Activated naive CD4-positive, alpha-beta T cell treated with anti-CD3 and anti-CD28 coated beads for 36 hours (primary cell): Measurements from ENCODE around the gene MLF2. TPM values are rescaled to one million over a fixed set of nuclear protein-coding genes. Genes with fewer than 3 reads are reported as not detected.

ENCODE experiments used
- CTCF ChIA-PET: fragments of 350-600 bp; sonication (Branson Sonifier 250); formaldehyde crosslinking; loops from one replicate; lab custom pipeline; 2021; ENCODE audit warnings: antibody characterized with exemption; lab: Charles Lee
- DNase-seq: peaks from one replicate; pipeline ENCODE4 v3.0.0-alpha.2; 2020
- H3K27ac Mint-ChIP-seq: one replicate; pipeline ENCODE4 v1.8.0; 2021; ENCODE audit warnings: mild to moderate bottlenecking, mixed read lengths
- H3K27me3 Mint-ChIP-seq: one replicate; pipeline ENCODE4 v1.8.0; 2021; ENCODE audit warnings: low read depth, mixed read lengths
- H3K36me3 Mint-ChIP-seq: one replicate; pipeline ENCODE4 v1.8.0; 2021; ENCODE audit warnings: low read depth, mixed read lengths
- H3K4me1 Mint-ChIP-seq: one replicate; pipeline ENCODE4 v1.8.0; 2021; ENCODE audit warnings: low read depth, mixed read lengths
- H3K4me3 Mint-ChIP-seq: one replicate; pipeline ENCODE4 v1.8.0; 2021; ENCODE audit warnings: mild to moderate bottlenecking, moderate library complexity, mixed read lengths
- H3K9me3 Mint-ChIP-seq: one replicate; pipeline ENCODE4 v1.8.0; 2021; ENCODE audit warnings: mixed read lengths
- intact Hi-C: fragments of 100-400 bp; cut with micrococcal nuclease; formaldehyde crosslinking; loops from one replicate; pipeline ENCODE4 v1.15.1; 2023
- total RNA-seq, 2 experiments: library from RNA; stranded (reverse); gene quantifications; one replicate each; pipeline ENCODE4 v1.2.3, GENCODE V29; 2021

Gene MLF2
- total RNA-seq, 2 experiments from 2014 or later, result 140 to 143 TPM

DNA sequence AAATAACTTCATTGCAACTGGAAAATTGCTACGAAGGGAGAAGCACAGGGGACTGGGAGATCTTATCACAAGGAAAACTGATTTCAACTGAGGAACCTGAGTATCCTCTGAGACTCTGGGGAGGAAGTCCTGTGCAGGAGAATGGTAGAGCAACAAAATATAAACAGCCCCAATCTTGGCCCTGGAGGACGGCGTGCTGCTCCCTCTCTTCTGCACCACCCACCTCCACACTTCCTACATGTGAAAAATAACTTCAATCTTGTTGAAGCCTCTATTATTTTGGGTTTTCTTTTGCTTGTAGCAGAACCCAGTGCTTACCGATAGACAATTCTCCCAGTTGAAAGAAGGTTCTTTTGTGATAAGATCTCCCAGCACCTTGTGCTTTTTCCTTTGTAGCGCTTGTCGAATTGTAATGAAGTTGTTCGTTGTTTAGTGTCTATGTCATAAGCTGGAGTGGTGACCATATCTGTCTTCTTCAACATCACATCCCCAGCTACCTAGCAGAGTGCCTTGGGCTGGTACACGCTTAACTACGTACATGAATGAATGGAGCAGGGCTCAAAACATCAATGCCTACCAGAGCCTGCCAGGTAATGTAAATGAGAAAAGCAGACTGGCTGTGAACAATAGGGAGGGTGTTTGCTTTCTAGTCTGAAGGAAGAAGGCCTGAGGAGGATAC lies 33.6 kb upstream of the MLF2 start:
- Mint-ChIP-seq H3K4me3 (peak overlapping the region; percentile 48), H3K4me1 (peaks cover 68% of the 10 kb centered on the region), H3K27me3 (no peaks in the 10 kb centered on the region), H3K9me3 (no peaks in the 10 kb centered on the region), H3K27ac (peak overlapping the region; percentile 79), H3K36me3 (peaks cover 6% of the 10 kb centered on the region)
- CTCF ChIA-PET, result interaction anchor here (0.6 to 3.5 kb wide), 8 partner anchors 9 to 145 kb away, joined by 3 to 23 read pairs (median 4); no protein-coding TSS in a partner anchor
- peak; percentile 49 for DNase-seq
- intact Hi-C loops, result loop anchor here (5.0 kb wide), 1 partner anchor 166 kb away; the partner anchor contains the start of gene PTPN6

DNA sequence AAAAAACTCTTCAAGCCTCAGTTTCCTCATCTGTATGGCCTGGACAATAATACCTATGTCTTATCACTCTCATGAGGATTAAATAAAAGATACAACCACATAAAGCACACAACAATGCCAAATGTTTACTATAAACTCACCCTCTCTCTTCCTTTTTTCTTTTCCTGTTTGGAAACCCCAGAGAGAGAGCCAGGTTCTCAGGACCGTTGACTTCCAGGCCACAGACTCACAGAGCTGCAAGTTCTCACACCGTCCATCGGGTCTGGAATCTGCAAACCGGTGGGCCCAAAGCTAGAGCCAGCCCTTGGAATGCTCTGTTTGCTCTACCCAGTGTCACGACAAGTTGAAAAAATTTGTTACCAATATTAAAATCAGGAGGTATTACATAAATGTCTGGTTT lies 31.8 kb upstream of the MLF2 start:
- H3K4me3 Mint-ChIP-seq, result no peak overlapping the region
- DNase-seq, result no peak
- H3K36me3 Mint-ChIP-seq, result peaks cover 2% of the 10 kb centered on the region
- CTCF ChIA-PET, result interaction anchor here (1.3 to 9.7 kb wide), 3 partner anchors 11 to 41 kb away, joined by 3 to 118 read pairs (median 13); partner anchors contain the start of gene MLF2
- H3K27me3 Mint-ChIP-seq, result no peaks in the 10 kb centered on the region
- H3K4me1 Mint-ChIP-seq, result peaks cover 81% of the 10 kb centered on the region
- no peaks in the 10 kb centered on the region for H3K9me3 Mint-ChIP-seq
- H3K27ac Mint-ChIP-seq, result no peak overlapping the region
- intact Hi-C loops, result loop anchor here (5.0 kb wide), 1 partner anchor 168 kb away; the partner anchor contains the start of gene PTPN6

DNA sequence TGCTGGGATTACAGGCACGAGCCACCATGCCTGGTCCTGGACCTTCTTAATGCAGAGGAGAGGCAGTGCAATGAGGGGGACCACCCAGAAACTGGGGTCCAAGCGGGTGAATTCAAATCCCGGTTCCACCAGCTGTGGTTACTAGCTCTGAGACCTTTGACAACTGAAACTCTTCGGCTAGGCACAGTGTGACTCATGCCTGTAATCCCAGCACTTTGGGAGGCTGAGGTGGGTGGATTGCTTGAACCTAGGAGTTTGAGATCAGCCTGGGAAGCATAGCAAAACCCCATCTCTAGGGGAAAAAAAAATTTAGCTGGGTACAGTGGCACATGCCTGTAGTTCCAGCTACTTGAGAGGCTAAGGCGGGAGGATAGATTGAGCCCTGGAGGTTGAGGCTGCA lies 31.4 kb upstream of the MLF2 start:
- Mint-ChIP-seq H3K4me3 (no peak overlapping the region), H3K4me1 (peaks cover 86% of the 10 kb centered on the region), H3K27me3 (no peaks in the 10 kb centered on the region), H3K27ac (no peak overlapping the region), H3K9me3 (no peaks in the 10 kb centered on the region), H3K36me3 (no peaks in the 10 kb centered on the region)
- intact Hi-C loops, result no loop called here
- CTCF ChIA-PET, result interaction anchor here (1.0 to 9.7 kb wide), 4 partner anchors 12 to 41 kb away, joined by 3 to 118 read pairs (median 8); partner anchors contain the start of gene MLF2
- no peak for DNase-seq

DNA sequence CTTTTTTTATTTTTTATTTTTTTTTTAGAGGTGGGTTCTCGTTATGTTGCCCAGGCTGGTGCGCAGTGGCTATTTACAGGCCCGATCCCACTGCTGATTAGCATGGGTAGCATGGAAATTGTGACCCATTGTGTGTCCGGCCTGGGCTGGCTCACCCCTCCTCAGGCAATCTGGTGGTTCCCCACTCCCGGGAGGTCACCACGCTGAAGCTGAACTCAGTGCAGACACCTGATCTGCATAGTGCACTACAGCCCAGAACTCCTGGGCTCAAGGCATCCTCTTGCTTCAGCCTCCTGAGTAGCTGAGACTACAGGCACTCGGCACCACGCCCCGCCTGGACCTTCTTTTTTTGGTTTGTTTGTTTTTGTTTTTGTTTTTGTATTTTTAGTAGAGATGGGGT lies 30.9 kb upstream of the MLF2 start:
- H3K4me3 Mint-ChIP-seq, result no peak overlapping the region
- DNase-seq, result no peak
- H3K36me3 Mint-ChIP-seq, result no peaks in the 10 kb centered on the region
- intact Hi-C loops, result no loop called here
- H3K4me1 Mint-ChIP-seq, result peaks cover 86% of the 10 kb centered on the region
- CTCF ChIA-PET, result interaction anchor here (0.9 to 9.7 kb wide), 7 partner anchors 12 to 171 kb away, joined by 3 to 118 read pairs (median 3); partner anchors contain the start of genes MLF2 and SPSB2
- no peaks in the 10 kb centered on the region for H3K27me3 Mint-ChIP-seq
- no peak overlapping the region for H3K27ac Mint-ChIP-seq
- no peaks in the 10 kb centered on the region for H3K9me3 Mint-ChIP-seq

DNA sequence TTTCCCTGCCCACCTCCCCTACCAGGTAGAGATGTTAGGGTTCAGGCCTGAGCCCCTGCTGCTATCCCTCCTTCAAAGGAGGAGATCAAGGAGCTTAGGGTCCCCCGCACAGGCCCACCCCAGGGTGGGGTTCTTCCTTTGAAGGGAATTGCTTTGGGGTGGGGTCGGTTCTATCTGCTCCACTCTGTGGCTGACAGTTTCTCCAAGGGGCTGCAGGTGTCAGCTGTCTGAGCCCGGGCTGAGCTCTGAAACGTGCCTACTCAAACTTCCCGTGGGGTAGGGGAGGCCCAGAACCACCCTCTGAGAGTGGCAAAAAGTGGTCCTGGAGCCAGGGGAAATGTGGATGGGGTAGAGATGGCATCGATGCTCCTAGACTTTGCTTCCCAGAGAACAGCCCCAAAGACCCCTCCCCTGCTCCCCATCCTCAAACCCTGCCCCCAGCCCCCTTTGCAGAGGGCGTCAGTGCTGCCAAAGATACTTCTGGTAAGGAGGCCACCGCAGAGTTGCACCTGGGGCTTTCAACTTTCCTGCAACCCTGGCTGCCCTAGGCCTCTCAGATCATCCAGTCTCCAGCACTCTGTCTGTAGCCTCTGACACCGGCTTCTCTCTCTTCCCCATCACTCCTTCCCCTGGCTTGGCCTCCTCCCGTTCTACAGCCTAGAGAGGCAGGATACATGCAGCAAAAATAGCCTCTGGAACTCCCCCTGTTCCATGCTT lies 30.1 kb upstream of the MLF2 start:
- H3K4me3 Mint-ChIP-seq, result no peak overlapping the region
- peak overlapping the region; percentile 54 for H3K27ac Mint-ChIP-seq
- peaks cover 86% of the 10 kb centered on the region for H3K4me1 Mint-ChIP-seq
- H3K9me3 Mint-ChIP-seq, result no peaks in the 10 kb centered on the region
- intact Hi-C loops, result no loop called here
- peaks cover 2% of the 10 kb centered on the region for H3K36me3 Mint-ChIP-seq
- DNase-seq, result peak; percentile 52
- CTCF ChIA-PET, result interaction anchor here (0.5 to 9.7 kb wide), 11 partner anchors 9 to 170 kb away, joined by 3 to 118 read pairs (median 6); partner anchors contain the start of genes MLF2 and SPSB2
- no peaks in the 10 kb centered on the region for H3K27me3 Mint-ChIP-seq

DNA sequence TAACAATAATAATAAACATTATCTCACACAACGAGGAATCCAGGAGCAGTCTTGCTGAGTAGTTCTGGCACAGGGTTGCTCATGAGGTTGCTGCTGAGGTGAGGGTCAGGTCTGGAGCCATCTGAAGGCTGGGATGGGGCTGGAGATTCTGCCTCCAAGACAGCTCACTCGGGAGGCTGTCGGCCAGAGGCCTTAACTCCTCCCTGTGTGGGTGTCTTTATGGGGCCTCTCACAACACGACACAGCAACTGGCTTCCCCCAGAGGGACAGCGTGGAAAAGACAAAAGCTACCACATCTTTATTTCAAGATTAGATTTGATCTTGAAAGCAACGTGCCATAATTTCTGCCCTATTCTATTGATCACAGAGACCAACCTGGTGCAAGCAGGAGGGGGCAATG lies 29.2 kb upstream of the MLF2 start:
- intact Hi-C loops, result no loop called here
- CTCF ChIA-PET, result interaction anchor here (1.0 to 9.7 kb wide), 5 partner anchors 10 to 51 kb away, joined by 3 to 118 read pairs (median 8); partner anchors contain the start of gene MLF2
- Mint-ChIP-seq H3K4me3 (no peak overlapping the region), H3K27ac (peak overlapping the region; percentile 38), H3K4me1 (peaks cover 90% of the 10 kb centered on the region), H3K36me3 (peaks cover 7% of the 10 kb centered on the region), H3K27me3 (no peaks in the 10 kb centered on the region), H3K9me3 (no peaks in the 10 kb centered on the region)
- DNase-seq, result no peak

DNA sequence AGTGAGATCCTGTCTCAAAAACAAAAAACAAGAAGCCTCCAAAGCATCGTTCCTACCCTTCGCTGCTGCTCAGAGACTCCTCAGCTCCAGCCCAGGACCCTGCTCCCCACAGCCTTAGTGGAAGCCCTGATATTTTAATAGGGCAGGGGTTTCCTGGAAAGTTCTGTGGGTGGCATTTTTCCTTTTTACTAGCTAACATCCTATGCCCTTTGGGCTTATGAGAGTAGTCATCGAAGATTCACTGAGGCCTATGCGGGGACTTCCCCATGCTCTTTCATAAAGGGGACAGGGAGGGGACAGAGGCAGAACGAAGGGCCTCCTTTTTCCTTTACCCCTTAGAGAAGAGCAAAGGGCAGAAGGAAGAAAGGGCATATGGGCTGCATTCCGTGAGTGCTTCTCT lies 27.6 kb upstream of the MLF2 start:
- Mint-ChIP-seq H3K36me3 (peaks cover 13% of the 10 kb centered on the region), H3K27ac (peak overlapping the region; percentile 51), H3K4me3 (no peak overlapping the region), H3K9me3 (no peaks in the 10 kb centered on the region), H3K4me1 (peaks cover 90% of the 10 kb centered on the region), H3K27me3 (no peaks in the 10 kb centered on the region)
- intact Hi-C loops, result loop anchor here (1.0 kb wide), 3 partner anchors 9 to 172 kb away; partner anchors contain the start of gene CD4
- DNase-seq, result peak; percentile 65
- CTCF ChIA-PET, result interaction anchor here (0.6 to 9.7 kb wide), 13 partner anchors 8 to 118 kb away, joined by 3 to 118 read pairs (median 4); partner anchors contain the start of genes CD4, MLF2, PTMS and SPSB2

DNA sequence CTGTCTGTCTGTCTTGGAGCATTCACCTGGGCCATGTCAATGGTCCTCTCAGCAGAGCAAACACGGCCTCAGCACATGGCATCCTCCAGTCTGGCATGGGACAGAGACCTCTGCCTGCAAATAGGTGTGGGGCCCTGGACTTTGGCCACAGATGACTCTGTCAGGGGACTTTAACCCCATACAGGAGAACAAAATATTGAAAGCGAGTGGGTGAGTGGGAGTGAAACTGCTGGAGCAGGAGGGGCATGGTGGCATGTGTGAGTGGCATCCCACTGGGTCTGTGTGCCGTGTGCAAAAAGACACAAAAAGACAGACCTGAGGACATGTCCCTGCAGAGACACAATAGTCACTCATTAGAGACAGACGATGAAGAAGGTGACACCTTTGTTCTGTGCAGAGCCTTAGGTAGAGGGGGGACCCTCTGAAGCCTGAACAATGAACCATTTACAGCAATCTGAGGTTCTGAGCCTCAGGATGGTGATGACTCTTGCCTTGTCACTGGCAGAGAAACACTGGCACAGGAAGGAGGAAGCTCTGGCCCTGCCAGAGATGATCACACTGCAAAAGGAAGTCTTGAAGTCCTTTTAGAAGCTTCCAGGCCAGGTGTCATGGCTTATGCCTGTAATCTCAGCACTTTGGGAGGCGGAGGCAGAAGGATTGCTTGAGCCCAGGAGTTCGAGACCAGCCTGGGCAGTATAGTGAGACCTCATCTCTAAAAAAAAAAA lies 26.9 kb upstream of the MLF2 start:
- intact Hi-C loops, result loop anchor here (1.0 to 2.0 kb wide), 9 partner anchors 9 to 217 kb away; partner anchors contain the start of genes CD4, MLF2 and ZNF384
- peaks cover 90% of the 10 kb centered on the region for H3K4me1 Mint-ChIP-seq
- CTCF ChIA-PET, result interaction anchor here (0.6 to 9.7 kb wide), 15 partner anchors 9 to 118 kb away, joined by 3 to 118 read pairs (median 4); partner anchors contain the start of genes CD4, MLF2, PTMS and SPSB2
- H3K9me3 Mint-ChIP-seq, result no peaks in the 10 kb centered on the region
- no peak overlapping the region for H3K4me3 Mint-ChIP-seq
- H3K36me3 Mint-ChIP-seq, result peaks cover 15% of the 10 kb centered on the region
- no peaks in the 10 kb centered on the region for H3K27me3 Mint-ChIP-seq
- peak overlapping the region; percentile 51 for H3K27ac Mint-ChIP-seq
- DNase-seq, result peak; percentile 54

DNA sequence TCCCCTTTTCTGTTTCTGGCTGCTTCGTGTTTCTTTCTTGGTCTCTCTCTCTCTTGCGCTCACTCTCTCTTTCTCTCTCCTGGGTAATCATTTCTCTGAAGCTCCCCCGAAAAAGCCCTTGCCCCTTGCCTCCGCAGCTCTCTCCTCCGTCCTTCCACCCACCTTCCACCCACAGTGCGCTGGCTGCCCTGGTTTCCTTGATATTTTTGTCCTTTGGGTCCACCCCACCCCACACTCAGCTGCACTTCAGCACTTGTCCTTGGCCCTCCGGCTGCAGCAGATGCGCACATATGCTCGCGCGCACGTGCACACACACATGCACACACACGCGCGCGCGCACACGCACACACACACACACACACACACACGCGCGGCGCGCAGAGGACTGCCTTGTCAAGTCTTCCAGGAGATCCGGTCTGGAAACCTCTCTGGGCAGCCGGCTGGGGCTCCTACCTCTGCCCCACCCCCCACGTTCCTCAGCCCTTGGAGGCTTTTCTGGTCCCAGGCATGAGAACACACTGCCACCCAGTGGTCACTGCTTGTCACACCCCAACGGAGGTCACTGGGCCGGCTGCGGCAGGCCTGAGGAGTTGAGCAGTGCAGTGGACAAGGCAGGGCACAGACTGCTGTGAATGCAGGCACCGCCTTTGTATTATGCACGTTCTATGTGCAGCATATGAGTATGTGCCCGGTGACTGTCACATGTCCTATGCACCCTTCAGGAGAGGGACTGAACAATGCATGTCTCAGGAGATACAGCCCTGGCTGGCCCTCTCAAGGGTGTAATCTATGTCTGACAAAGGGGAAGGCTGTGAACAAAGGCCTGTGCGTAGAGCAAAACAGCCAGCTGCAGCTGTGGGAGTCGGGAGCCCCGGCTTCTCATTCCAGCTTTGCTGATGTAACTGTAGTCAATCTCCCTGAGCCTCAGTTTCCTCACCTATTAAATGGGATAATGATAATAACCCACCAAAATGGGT lies 25.9 kb upstream of the MLF2 start:
- intact Hi-C loops, result loop anchor here (1.0 to 2.0 kb wide), 6 partner anchors 26 to 216 kb away; partner anchors contain the start of genes MLF2 and ZNF384
- peaks cover 89% of the 10 kb centered on the region for H3K4me1 Mint-ChIP-seq
- H3K27ac Mint-ChIP-seq, result peak overlapping the region; percentile 63

DNA sequence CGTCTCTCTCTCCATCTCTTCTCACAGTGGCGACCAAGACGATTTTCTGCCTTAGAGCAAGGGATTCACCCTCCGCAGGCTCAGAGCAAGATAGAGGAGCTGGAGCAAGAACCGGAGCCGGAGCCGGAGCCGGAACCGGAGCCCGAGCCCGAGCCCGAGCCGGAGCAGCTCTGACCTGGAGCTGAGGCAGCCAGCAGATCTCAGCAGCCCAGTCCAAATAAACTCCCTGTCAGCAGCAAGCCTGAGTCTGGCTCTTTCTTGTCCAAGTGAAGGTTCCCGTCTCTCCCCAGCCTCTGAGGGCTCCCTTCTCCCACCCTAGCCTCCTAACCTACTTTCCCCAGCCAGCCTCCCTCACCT lies 25.3 kb upstream of the MLF2 start:
- Mint-ChIP-seq H3K27me3 (no peaks in the 10 kb centered on the region), H3K36me3 (peaks cover 15% of the 10 kb centered on the region), H3K4me3 (peak overlapping the region; percentile 82), H3K9me3 (no peaks in the 10 kb centered on the region), H3K4me1 (peaks cover 86% of the 10 kb centered on the region), H3K27ac (peak overlapping the region; percentile 63)
- CTCF ChIA-PET, result interaction anchor here (0.6 to 9.7 kb wide), 16 partner anchors 8 to 163 kb away, joined by 3 to 118 read pairs (median 4); partner anchors contain the start of genes CD4, MLF2 and PTMS
- no peak for DNase-seq
- intact Hi-C loops, result loop anchor here (2.0 kb wide), 2 partner anchors 89 to 215 kb away; partner anchors contain the start of gene ZNF384

More for the DNA sequence above, 25.9 kb upstream of the MLF2 start:
- peak overlapping the region; percentile 82 for H3K4me3 Mint-ChIP-seq
- H3K9me3 Mint-ChIP-seq, result no peaks in the 10 kb centered on the region
- DNase-seq, result peak; percentile 96
- CTCF ChIA-PET, result interaction anchor here (0.6 to 9.7 kb wide), 18 partner anchors 8 to 163 kb away, joined by 3 to 118 read pairs (median 4); partner anchors contain the start of genes CD4, MLF2 and PTMS
- H3K27me3 Mint-ChIP-seq, result no peaks in the 10 kb centered on the region
- H3K36me3 Mint-ChIP-seq, result peaks cover 15% of the 10 kb centered on the region
